ENCODE data around the gene ZNF846. TPM values are rescaled to one million over a fixed set of nuclear protein-coding genes. Genes with fewer than 3 reads are reported as not detected.

The ZNF846 gene
- total RNA-seq, 1 experiment from 2014 or later: 1.2 TPM

DNA sequence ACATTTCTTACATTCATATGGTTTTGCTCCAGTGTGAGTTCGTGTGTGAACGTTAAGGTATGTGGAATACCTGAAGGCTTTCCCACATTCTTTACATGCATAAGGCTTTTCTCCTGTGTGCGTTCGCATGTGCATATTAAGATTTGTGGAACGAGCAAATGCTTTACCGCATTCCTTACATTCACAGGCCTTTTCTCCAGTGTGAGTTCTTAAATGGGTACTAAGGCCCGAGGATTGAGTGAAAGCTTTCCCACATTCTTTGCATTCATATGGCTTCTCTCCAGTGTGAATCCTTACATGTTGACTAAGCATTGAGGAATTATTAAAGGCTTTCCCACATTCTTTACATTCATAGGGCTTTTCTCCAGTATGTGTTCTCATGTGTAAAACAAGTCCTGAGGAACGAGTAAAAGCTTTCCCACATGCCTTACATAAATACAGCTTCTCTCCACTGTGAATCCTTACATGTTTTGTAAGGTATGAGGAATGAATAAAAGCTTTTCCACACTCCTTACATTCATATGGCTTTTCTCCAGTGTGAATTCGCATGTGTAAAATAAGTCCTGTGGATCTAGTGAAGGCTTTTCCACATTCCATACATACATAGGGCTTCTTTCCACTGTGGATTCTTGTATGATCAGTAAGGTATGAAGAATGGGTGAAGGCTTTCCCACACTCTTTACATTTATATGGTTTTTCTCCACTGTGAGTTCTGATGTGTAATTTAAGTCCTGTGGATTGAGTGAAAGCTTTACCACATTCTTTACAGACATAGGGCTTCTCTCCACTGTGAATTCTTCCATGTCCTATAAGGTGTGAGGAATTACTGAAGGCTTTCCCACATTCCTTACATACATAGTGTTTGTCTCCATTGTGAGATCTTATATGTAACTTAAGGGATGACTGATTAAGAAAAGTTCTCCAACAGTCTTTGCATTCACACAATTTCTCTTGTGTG, 10.7 kb downstream of the ZNF846 start:
- Histone ChIP-seq H3K27ac (ENCODE audit: low read depth, low read length) (no peak overlapping the region), H3K9ac (ENCODE audit: low read length) (no peak overlapping the region), H3K36me3 (ENCODE audit: control insufficient read depth in 1 of 2, insufficient read depth in 2 of 2, low read length in 2 of 2) (no peaks in the 10 kb centered on the region), H3K9me3 (ENCODE audit: control insufficient read depth in 1 of 2, insufficient read depth in 1 of 2, low read depth in 1 of 2, low read length in 2 of 2) (peaks cover 18 to 20% of the 10 kb centered on the region in 2 experiments; a peak in 2 of 4 replicates), H2AFZ (ENCODE audit: low read depth, low read length, poor library complexity, severe bottlenecking) (no peak overlapping the region), H3K9me2 (ENCODE audit: insufficient read depth) (no peaks in the 10 kb centered on the region), H3K4me2 (ENCODE audit: low read length) (no peak overlapping the region), H3K4me3 (replicated peaks in 1 of 2; ENCODE audit: low read depth in 1 of 2, low read length in 2 of 2) (no peak overlapping the region), H3K79me2 (ENCODE audit: insufficient read depth, low read length) (no peaks in the 10 kb centered on the region), H3K4me1 (ENCODE audit: control insufficient read depth in 1 of 2, insufficient read depth in 2 of 2, low read length in 2 of 2) (no peaks in the 10 kb centered on the region), H4K20me1 (ENCODE audit: insufficient read depth) (no peaks in the 10 kb centered on the region), H3K27me3 (ENCODE audit: insufficient read depth, low read length) (no peaks in the 10 kb centered on the region)
- TF ChIP-seq CBX3 (IDR thresholded peaks at IDR 0.05; ENCODE audit: low read depth) (no peak), ZNF274 (IDR thresholded peaks at IDR 0.05; ENCODE audit: low read depth, low read length) (peak; percentile 67), ZFX (IDR thresholded peaks at IDR 0.05) (no peak)
- TF ChIP-seq, protein P1, sequence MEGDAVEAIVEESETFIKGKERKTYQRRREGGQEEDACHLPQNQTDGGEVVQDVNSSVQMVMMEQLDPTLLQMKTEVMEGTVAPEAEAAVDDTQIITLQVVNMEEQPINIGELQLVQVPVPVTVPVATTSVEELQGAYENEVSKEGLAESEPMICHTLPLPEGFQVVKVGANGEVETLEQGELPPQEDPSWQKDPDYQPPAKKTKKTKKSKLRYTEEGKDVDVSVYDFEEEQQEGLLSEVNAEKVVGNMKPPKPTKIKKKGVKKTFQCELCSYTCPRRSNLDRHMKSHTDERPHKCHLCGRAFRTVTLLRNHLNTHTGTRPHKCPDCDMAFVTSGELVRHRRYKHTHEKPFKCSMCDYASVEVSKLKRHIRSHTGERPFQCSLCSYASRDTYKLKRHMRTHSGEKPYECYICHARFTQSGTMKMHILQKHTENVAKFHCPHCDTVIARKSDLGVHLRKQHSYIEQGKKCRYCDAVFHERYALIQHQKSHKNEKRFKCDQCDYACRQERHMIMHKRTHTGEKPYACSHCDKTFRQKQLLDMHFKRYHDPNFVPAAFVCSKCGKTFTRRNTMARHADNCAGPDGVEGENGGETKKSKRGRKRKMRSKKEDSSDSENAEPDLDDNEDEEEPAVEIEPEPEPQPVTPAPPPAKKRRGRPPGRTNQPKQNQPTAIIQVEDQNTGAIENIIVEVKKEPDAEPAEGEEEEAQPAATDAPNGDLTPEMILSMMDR (IDR thresholded peaks at IDR 0.05 in 2 of 3, conservative IDR thresholded peaks at IDR 0.05 in 1 of 3; ENCODE audit: borderline replicate concordance in 1 of 3, insufficient read depth in 1 of 3, low read depth in 2 of 3, low read length in 2 of 3): no peak
- no peak for ATAC-seq
- RAD21 ChIA-PET (ENCODE audit: low non-redundant PET in 1 of 2, low total read pairs in 2 of 2, uncharacterized antibody in 2 of 2, unreplicated experiment in 2 of 2): no interaction called here
- CTCF ChIA-PET: no interaction called here
- no peak for DNase-seq (ENCODE audit: low read depth, low spot score)
- POLR2A ChIA-PET: no interaction called here
- intact Hi-C loops (cut with micrococcal nuclease): no loop called here
- no TSS peak for BruUV-seq (replicated peaks)

All from HCT116 (cell line).